Lower lobe of right lung (tissue), 2 donors: ENCODE data around the gene SLC30A3. TPM values are rescaled to one million over a fixed set of nuclear protein-coding genes. Genes with fewer than 3 reads are reported as not detected.

ENCODE experiments used
- ATAC-seq, 2 donors: fragments of 200-7000 bp; cut with Tn5 transposase; one replicate each; pipeline ENCODE4 v1.9.1; 2020 to 2022; ENCODE audit warnings: mild to moderate bottlenecking in 2 of 2, moderate library complexity in 2 of 2
- DNase-seq: peaks from one replicate; pipeline ENCODE4 v3.0.0-alpha.2; 2020
- H3K27ac ChIP-seq: fragments of 200-600 bp; one replicate; pipeline ENCODE4 v1.8.0; 2022
- H3K27me3 ChIP-seq: fragments of 200-600 bp; one replicate; pipeline ENCODE4 v1.8.0; 2022; ENCODE audit warnings: low read depth
- H3K36me3 ChIP-seq: fragments of 200-600 bp; one replicate; pipeline ENCODE4 v1.8.0; 2022; ENCODE audit warnings: mild to moderate bottlenecking
- H3K4me1 ChIP-seq: fragments of 200-600 bp; one replicate; pipeline ENCODE4 v1.8.0; 2022
- H3K4me3 ChIP-seq: fragments of 200-600 bp; one replicate; pipeline ENCODE4 v1.8.0; 2022; ENCODE audit warnings: mild to moderate bottlenecking
- H3K9me3 ChIP-seq: fragments of 200-600 bp; one replicate; pipeline ENCODE4 v1.8.0; 2022
- CTCF ChIP-seq: fragments of 200-600 bp; IDR thresholded peaks from one replicate; pipeline ENCODE4 v1.8.0; 2022; ENCODE audit warnings: antibody characterized with exemption, mild to moderate bottlenecking
- intact Hi-C: fragments of 100-400 bp; cut with DNase I; formaldehyde crosslinking; loops from one replicate; pipeline ENCODE4 v1.11.0; 2022
- total RNA-seq: library from RNA; stranded (reverse); fragmentation: NEBNext Ultra II Directional; extraction: Animal tissue kit (Norgen Biotek cat#: 25700); gene quantifications from one replicate; pipeline ENCODE4 v1.2.1, GENCODE V29; 2021
- donor health status: DM: no; HTN: yes; CAD: no; lungs with severe emphysema.

Gene SLC30A3
- total RNA-seq, 1 donor from 2014 or later: 0.80 TPM

DNA sequence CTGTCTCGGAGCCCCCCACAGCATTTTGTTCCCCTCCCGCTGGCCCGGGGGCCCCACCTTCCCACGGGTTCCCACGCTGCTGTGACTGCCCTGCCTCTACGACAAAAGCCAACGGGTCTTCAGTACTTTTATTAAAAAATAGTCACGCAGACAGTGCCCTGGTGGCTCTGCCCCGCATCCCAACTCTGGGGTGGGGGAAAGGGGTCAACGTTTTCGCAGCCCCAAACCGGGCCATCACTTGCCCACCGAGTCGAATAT is 44.4 kb upstream of the SLC30A3 start:
- no peaks in the 10 kb centered on the region for H3K9me3 ChIP-seq
- peaks cover 19% of the 10 kb centered on the region for H3K4me1 ChIP-seq
- no peak overlapping the region for H3K4me3 ChIP-seq
- intact Hi-C loops: no loop called here
- no peak for ATAC-seq
- no peak for TF ChIP-seq CTCF
- peaks cover 42% of the 10 kb centered on the region for H3K27me3 ChIP-seq
- peaks cover 21% of the 10 kb centered on the region for H3K36me3 ChIP-seq
- no peak for DNase-seq
- no peak overlapping the region for H3K27ac ChIP-seq

DNA sequence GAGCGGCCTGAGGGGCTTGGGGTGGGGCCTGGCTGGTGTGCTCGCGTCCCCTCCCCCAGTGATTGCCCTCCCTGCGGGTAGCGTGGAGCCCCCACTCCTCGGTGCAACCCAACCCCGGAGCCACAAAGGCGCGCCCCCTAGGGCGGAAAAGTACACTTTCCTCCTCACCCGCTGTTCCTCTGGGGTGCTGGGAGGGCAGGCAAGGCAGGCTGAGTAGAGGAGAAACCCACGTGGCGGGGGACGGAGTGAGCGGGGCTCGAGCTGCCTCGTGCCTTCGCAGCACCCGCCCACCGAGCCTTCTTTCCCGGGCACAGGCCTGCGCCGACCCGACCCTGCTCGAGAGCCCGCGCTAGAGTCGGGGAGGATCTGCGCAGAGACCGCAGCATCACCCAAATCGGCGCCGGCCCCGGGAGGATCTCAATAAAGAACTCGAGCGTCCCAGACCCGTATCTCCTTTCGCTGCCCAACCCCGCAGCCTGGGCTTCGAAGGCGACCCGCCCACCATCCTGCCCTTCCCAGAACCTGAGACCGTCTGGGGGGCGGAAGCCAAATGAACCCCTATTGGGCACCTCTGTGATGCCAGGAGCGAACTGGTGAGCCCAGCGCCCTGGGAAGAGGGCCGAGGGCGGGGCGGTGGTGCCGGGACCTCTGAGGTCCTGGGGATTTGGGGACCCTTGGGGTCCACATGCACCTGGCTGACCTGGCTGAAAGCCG is 43.9 kb upstream of the SLC30A3 start:
- Histone ChIP-seq H3K9me3 (no peaks in the 10 kb centered on the region), H3K27ac (no peak overlapping the region), H3K27me3 (peaks cover 42% of the 10 kb centered on the region), H3K4me3 (peak overlapping the region; percentile 23), H3K4me1 (peaks cover 19% of the 10 kb centered on the region), H3K36me3 (peaks cover 16% of the 10 kb centered on the region)
- intact Hi-C loops: no loop called here
- DNase-seq (peak; percentile 49), ATAC-seq (peak; percentile 10 to 13)
- TF ChIP-seq CTCF: no peak

GRCh38 chr2:27306136-27306535 is 43.3 kb upstream of the SLC30A3 start:
- Histone ChIP-seq H3K4me1 (peaks cover 19% of the 10 kb centered on the region), H3K36me3 (peaks cover 10% of the 10 kb centered on the region), H3K27ac (no peak overlapping the region), H3K27me3 (peaks cover 42% of the 10 kb centered on the region), H3K9me3 (no peaks in the 10 kb centered on the region), H3K4me3 (peak overlapping the region; percentile 23)
- intact Hi-C loops: no loop called here
- no peak for TF ChIP-seq CTCF
- no peak for DNase-seq
- peak in 1 of 2 donors; percentile 3 for ATAC-seq

DNA sequence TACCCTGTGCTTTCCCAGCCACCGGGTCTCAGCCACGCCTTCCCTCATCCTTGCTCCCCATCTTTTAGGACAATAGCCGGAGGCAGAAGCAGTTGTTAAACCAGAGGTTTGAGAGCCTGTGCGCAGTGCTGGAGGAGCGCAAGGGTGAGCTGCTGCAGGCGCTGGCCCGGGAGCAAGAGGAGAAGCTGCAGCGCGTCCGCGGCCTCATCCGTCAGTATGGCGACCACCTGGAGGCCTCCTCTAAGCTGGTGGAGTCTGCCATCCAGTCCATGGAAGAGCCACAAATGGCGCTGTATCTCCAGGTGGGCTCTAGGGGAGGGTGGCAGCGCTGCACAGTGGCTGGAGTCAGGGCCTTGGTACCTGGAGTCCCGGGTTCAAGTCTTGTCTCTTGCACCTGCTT is 42.7 kb upstream of the SLC30A3 start:
- peaks cover 19% of the 10 kb centered on the region for H3K4me1 ChIP-seq
- ATAC-seq: no peak
- H3K4me3 ChIP-seq: no peak overlapping the region
- no peaks in the 10 kb centered on the region for H3K9me3 ChIP-seq
- intact Hi-C loops: no loop called here
- H3K27me3 ChIP-seq: peaks cover 42% of the 10 kb centered on the region
- peaks cover 8% of the 10 kb centered on the region for H3K36me3 ChIP-seq
- TF ChIP-seq CTCF: no peak
- no peak for DNase-seq
- no peak overlapping the region for H3K27ac ChIP-seq

DNA sequence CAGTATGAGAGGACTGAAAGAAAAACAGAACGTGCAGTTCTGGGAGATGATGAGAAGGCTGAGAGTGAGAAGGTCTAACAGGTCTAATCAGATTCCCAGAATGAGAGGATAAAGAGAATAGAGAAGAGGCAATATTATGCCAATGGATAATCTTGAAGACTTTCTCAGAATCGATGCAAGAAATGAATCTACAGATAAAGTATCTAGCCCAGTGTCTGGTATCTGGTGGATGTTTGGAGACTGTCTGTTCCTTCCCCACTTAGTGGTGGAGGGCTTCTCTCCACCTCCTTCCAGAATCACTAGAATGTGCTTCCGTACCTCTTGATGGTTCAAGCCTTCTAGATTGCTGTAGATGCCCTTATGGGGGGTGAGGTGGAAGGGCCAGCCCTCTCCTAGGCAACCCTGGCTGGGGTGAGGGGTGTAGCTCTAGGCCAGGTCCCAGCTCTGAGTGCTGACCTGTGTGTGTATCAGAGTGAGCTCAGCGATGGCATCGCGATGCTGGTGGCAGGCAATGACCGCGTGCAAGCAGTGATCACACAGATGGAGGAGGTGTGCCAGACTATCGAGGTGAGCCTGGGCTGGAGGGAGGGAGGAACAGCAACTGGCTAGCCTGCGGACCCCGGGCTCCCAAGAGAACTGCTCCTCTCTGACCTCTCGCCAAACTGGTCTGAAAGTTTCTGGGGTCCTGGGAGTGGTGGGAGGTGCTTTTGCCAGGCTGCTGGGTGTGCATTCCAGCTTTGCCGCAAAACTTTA is 41.8 kb upstream of the SLC30A3 start:
- H3K36me3 ChIP-seq: peaks cover 5% of the 10 kb centered on the region
- intact Hi-C loops: no loop called here
- H3K4me1 ChIP-seq: peaks cover 19% of the 10 kb centered on the region
- H3K27me3 ChIP-seq: peaks cover 42% of the 10 kb centered on the region
- TF ChIP-seq CTCF: no peak
- DNase-seq: no peak
- H3K9me3 ChIP-seq: no peaks in the 10 kb centered on the region
- no peak overlapping the region for H3K4me3 ChIP-seq
- ATAC-seq: no peak
- H3K27ac ChIP-seq: no peak overlapping the region
